ENCODE results near the gene FBXW7.

FBXW7 gene

GRCh38 chr4:152510349-152511147 is 25.3 kb downstream of the FBXW7 start:
- DNase-seq (ENCODE audit: low read depth) = no peak

- DNase-seq (ENCODE audit: low read depth) = no peak
These were observed 26.2 kb downstream of the FBXW7 start for GRCh38 chr4:152509595-152510225.

GRCh38 chr4:152508818-152509217 is 27.1 kb downstream of the FBXW7 start:
- no peak for DNase-seq (ENCODE audit: low read depth)

- no peak for DNase-seq (ENCODE audit: low read depth)
These were observed 27.5 kb downstream of the FBXW7 start for GRCh38 chr4:152508386-152508785.

- DNase-seq (ENCODE audit: low read depth) = no peak
These were observed 32.1 kb downstream of the FBXW7 start for GRCh38 chr4:152503653-152504290.

DNA sequence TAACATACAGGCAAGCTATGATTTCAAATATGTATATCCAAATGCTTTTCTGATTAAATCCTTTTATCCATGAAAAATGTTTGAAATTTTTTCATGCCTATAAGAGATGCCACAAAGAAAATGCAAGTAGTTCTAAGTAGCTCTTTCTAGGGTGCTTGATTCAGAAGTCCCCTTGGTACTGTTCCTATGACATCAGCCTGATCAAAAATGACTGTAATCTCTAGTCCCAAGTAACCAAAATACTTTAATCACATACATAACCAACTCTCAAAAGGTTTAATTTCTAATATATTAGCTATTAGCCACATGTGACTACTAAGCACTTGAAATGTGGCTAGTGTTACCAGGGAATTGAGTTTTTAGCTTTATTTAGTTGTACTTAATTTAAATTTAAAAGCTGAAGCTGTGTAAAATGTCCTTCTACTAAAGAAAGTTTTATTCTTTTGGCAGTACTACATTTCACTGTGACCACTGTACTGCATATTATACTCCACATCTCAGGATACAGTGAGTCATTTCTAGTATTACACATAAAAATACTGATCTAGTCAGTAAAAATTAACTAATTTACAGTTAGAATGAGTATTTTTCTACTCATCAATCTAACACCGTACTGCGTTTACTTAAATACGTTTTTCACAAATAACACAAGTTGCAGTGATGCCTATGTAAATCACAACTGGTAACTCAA is 33.9 kb downstream of the FBXW7 start:
- peak; percentile 36 for DNase-seq (ENCODE audit: low read depth)

DNA sequence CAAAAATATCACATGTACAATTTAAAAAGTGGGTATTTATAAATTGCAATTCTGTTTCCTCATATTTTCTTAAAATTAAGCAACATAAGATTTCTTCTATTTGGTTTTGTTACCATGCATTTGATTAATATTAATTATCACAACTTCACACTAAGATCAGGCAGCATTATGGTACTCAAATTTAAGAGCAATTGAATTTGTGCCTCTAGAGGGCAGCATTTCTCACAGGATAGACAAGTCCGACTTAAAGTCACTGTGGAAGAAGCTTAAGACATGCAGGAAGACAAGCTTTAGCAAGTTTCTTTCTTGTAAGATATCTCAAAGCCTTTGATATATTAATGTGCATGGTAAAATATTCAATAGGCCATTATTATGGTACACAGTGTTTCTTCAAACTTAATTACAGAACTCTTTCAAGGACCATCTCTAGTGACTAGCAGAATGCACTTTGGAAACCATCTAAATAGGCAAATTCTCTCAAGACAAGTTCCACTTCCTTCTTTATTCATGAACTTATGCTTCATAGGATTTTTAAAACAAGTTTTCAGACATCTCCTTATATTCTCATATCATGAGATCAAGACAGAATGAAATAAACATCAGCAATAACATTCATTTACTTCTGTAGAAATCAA is 35.0 kb downstream of the FBXW7 start:
- peak; percentile 85 for DNase-seq (ENCODE audit: low read depth)

GRCh38 chr4:152500275-152500674 is 35.6 kb downstream of the FBXW7 start:
- no peak for DNase-seq (ENCODE audit: low read depth)

- no peak for DNase-seq (ENCODE audit: low read depth)
These were observed 36.5 kb downstream of the FBXW7 start for GRCh38 chr4:152499344-152499743.

GRCh38 chr4:152494020-152494419 is 41.9 kb downstream of the FBXW7 start:
- DNase-seq (ENCODE audit: low read depth) = no peak

DNA sequence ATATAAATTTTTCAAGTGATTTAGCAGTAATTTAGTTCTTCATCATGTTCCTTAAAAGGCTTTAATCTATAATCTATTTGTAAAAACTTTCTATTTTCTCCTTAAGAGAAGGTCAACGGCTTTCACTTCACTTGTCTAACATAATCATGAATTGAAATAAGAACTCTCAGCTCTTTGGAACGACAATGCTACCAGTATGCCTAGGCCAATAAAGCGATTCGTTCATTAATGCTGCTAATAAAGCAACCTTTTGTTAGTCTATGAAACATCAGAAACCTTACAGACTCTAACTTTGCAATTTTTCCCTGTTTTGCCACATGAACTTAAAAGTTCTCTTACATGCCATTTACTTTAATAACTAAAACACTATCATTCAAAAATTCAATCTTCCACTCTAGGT is 47.6 kb downstream of the FBXW7 start:
- no peak for DNase-seq (ENCODE audit: low read depth)

DNA sequence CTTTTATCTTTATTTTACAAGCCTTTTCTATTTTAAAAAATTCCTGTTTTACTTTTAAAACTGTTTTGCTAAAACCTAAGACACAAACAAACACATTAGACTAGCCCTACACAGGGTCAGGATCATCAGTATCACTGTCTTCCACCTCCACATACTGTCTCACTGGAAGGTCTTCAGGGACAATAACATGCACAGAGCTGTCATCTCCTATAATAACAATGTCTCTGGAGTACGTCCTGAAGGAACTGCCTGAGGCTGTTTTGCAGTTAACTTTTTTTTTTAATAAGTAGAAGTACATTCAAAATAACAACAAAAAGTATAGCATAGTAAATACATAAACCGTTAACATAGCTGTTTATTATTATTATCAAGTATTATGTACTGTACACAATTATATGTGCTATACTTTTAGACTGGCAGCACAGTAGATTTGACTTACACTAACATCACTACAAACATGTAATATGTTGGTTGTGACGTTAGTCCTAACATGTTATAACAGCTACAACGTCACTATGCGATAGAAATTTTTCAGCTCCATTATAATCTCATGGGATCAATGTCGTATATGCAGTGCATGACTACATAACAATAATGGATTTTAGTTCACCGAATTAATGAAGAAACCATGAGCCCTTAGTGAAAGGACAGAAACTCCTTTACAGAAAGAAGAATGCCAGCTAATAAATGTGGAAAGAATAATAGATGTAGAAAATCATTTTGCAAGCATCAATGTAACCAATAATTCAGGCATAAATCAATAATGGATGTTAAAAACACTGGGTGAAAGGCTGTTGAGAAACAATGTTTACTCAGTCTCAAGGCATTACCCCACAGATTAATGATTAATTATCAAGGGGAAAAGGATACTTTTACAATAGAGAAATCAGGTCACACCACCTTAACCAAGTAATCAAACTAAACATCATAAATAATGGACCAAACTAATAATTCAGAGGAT is 49.2 kb downstream of the FBXW7 start:
- peak; percentile 25 for DNase-seq (ENCODE audit: low read depth)

DNA sequence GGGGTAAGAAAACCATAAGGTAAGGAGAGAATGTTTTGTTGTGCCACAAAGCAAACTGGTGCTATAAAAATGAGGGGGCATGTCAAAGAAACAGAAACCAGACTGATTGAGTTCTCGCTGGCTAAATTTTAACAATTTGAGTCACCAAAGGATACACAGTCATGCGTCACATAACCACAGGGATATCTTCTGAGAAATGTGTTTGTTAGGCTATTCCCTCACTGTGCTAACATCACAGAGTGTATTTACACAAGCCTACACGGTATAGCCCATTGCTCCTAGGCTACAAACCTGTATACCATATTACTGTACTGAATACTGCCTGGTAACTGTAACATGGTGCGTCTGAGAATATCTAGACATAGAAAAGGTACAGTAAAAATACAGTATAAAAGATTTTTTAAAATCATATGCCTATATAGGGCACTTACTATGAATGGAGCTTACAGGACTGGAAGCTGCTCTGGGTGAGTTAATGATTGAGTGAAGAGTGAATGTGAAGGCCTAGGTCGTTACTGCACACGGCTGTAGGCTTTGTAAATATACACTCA is 50.1 kb downstream of the FBXW7 start:
- DNase-seq (ENCODE audit: low read depth) = peak; percentile 84

GRCh38 chr4:152482211-152482610 is 53.7 kb downstream of the FBXW7 start:
- no peak for DNase-seq (ENCODE audit: low read depth)

DNA sequence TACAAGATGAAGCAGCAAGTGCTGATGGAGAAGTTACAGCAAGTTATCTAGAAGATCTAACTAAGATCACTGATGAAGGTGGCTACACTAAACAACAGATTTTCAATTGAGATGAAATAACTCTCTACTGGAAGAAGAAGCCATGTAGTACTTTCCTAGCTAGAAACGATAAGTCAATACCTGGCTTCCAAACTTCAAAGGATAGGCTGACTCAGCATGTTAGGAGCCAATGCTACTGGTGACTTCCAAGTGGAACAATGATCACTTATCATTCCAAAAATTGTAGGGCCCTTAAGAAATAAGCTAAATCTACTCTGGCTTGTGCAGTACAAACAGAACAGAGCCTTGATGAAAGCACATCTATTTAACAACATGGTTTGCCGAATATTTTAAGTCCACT is 55.0 kb downstream of the FBXW7 start:
- no peak for DNase-seq (ENCODE audit: low read depth)

- DNase-seq (ENCODE audit: low read depth) = no peak
These were observed 55.6 kb downstream of the FBXW7 start for GRCh38 chr4:152480326-152480725.

DNA sequence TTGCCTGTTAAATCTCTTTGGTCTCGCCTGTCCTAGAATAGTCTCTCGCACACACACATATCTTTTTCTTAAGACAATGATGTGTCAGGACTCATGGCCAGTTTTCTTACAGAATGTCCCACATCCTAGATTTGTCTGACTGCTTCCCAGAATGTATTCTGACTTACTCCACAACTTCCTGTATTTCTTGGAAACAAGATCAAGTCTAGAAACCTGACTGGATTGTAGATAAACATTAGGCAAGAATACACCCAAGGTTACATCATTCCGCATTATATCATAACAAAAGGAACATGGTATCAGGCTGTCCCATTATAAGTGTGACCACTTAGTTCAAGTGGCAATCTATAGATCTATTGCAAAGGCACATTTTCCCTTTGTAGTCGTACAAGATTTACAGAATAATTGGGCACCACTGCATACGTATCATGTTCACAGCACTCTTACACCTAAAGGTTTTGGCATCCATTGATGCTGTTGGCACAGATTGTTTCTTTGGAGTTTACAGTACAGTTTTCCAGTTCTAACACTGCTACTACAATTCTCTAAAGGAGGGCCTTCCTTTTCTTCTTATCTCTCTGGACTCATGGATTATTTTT is 56.4 kb downstream of the FBXW7 start:
- no peak for DNase-seq (ENCODE audit: low read depth)

DNA sequence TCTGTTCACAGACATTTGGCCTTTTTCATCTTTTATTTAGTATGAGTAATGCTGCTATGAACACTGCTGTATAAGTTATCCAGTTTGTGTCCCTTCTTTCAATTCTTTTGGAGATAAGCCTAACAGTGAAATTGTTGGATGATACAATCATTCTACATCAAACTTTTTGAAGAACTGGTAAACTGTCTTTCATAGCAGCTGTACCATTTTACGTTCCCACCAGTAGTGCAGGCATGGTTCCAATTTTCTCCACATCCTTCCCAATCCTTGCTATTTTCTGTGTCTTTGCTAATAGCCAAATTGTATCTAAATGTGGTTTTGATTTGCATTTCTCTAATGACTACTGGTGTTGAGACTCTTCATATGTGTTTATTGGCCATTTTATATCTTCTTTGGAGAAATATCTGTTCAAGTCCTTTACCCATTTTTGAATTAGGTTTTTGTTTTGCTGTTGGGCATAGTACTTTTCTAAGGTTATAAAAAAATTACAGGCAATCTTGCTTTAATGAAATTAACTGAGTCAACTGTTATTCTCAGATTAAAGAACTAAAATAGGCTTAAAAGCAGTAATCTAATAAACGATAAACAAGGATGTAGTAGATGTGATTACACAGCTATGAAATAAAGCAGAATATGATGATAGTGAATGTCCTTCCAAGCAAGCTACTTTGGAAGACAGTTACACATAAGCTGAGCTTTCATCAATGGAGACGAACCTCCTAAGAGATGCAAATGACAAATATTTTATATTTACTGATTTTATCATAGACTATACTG is 57.2 kb downstream of the FBXW7 start:
- DNase-seq (ENCODE audit: low read depth) = no peak

- no peak for DNase-seq (ENCODE audit: low read depth)
These were observed 59.1 kb downstream of the FBXW7 start for GRCh38 chr4:152476796-152477195.

Data from ELR (cell line).